Thoracic aorta (tissue), 2 donors: Measurements from ENCODE around the gene USP50. TPM values are rescaled to one million over a fixed set of nuclear protein-coding genes. Genes with fewer than 3 reads are reported as not detected.

Source experiments
- ATAC-seq: fragments of 150-250 bp; one replicate; pipeline ENCODE4 v1.8.0; 2017; ENCODE audit warnings: low read depth; ENCODE audit not compliant: insufficient number of reproducible peaks, low FRiP score
- DNase-seq: peaks from one replicate; pipeline ENCODE4 v3.0.0-alpha.2; 2020; ENCODE audit warnings: low spot score
- H3K27ac ChIP-seq, 2 donors: fragments of 200-600 bp; sonication (generic); 1 replicate in 1 of 2; 2 replicates in 1 of 2; pipeline ENCODE4 v1.5.1; 2016; ENCODE audit warnings: mild to moderate bottlenecking in 2 of 2, moderate library complexity in 2 of 2
- H3K27me3 ChIP-seq: fragments of 200-600 bp; sonication (generic); replicated peaks from 2 replicates; pipeline ENCODE4 v1.6.0; 2016; ENCODE audit warnings: mild to moderate bottlenecking; ENCODE audit not compliant: insufficient read depth
- H3K36me3 ChIP-seq: fragments of 200-600 bp; sonication (generic); one replicate; pipeline ENCODE4 v1.5.1; 2016
- H3K4me1 ChIP-seq, 2 donors: fragments of 200-600 bp; sonication (generic); 1 replicate in 1 of 2; 2 replicates in 1 of 2; pipeline versions ENCODE4 v1.5.1 to v1.6.0; 2016; ENCODE audit warnings: low read depth in 2 of 2, mild to moderate bottlenecking in 1 of 2; ENCODE audit not compliant: control insufficient read depth in 1 of 2
- H3K4me3 ChIP-seq: fragments of 200-600 bp; sonication (generic); 2 replicates; pipeline ENCODE4 v1.5.1; 2016; ENCODE audit warnings: mild to moderate bottlenecking
- H3K9me3 ChIP-seq: fragments of 200-600 bp; sonication (generic); 2 replicates; pipeline ENCODE4 v1.5.1; 2016
- total RNA-seq, 2 donors: library from RNA; depleted of rRNA; stranded (reverse); fragments of >200 nt; gene quantifications; one replicate each; pipeline versions ENCODE4 v1.1.0 to v1.2.3, GENCODE V29; 2016
- TF ChIP-seq, protein P1 (sequence below): fragments of 200-600 bp; sonication (generic); IDR thresholded peaks from one replicate; pipeline ENCODE4 v1.5.1; 2019; ENCODE audit warnings: antibody characterized with exemption

USP50 gene
- total RNA-seq, 2 donors from 2014 or later = not detected

DNA sequence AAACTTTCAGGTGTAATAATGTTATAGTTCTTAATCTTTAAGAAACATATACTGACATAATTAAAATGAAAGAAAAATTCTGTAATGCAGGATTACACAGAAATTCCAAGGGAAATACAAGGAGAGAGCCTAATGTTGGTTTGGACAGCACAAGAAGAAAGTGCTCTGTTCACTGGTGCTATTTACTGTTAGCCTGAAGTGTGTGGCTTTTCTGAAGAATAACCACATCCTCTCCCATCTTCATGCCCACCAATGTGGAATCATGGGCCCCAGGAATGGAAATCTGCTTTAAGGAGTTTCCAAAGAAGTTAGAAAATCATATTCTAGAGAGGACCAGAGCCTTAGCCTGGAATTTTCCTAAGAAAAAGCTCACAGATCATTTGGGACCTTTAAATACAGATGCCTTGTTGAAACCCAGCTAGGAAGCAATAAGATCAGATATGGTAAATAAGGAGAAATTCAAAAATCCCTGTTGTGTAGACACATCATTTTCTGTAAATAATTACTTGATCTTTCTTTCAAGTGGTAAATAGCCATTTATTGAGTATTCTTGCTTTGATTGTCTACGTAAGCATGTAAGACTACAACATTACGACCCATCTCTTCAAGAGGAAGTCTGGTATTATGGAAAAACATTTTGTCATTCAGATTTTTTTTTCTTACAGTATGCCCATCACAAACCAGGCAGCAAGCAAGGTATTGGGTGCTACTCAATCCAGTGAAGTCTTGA, 10.3 kb upstream of the USP50 start:
- TF ChIP-seq, protein P1, sequence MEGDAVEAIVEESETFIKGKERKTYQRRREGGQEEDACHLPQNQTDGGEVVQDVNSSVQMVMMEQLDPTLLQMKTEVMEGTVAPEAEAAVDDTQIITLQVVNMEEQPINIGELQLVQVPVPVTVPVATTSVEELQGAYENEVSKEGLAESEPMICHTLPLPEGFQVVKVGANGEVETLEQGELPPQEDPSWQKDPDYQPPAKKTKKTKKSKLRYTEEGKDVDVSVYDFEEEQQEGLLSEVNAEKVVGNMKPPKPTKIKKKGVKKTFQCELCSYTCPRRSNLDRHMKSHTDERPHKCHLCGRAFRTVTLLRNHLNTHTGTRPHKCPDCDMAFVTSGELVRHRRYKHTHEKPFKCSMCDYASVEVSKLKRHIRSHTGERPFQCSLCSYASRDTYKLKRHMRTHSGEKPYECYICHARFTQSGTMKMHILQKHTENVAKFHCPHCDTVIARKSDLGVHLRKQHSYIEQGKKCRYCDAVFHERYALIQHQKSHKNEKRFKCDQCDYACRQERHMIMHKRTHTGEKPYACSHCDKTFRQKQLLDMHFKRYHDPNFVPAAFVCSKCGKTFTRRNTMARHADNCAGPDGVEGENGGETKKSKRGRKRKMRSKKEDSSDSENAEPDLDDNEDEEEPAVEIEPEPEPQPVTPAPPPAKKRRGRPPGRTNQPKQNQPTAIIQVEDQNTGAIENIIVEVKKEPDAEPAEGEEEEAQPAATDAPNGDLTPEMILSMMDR = no peak
- Histone ChIP-seq H3K4me3 (no peak overlapping the region), H3K27me3 (no peaks in the 10 kb centered on the region), H3K4me1 (no peaks in the 10 kb centered on the region), H3K9me3 (no peaks in the 10 kb centered on the region), H3K36me3 (peaks cover 10% of the 10 kb centered on the region), H3K27ac (no peak overlapping the region)
- DNase-seq = no peak
- no peak for ATAC-seq

DNA sequence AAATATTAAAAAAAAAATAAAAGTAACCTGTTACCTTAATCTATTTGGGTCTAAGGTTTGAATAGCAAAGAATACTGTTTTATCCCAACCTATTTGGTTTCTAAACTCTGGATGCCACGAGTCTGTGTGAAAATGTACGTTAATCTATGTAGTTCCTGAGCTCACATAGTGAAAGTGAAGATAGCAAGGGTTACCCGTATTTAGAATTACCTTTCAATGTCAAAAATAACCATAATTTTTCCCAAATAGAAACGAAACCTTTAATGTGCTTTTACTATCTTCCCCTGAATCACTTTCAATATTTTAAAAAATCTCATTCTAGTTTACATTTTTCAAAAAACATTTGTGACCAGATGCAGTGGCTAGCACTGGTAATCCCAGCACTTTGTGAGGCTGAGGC, 5.8 kb upstream of the USP50 start:
- Histone ChIP-seq H3K9me3 (no peaks in the 10 kb centered on the region), H3K27me3 (no peaks in the 10 kb centered on the region), H3K4me3 (no peak overlapping the region), H3K36me3 (no peaks in the 10 kb centered on the region), H3K4me1 (no peaks in the 10 kb centered on the region), H3K27ac (no peak overlapping the region)
- ATAC-seq = no peak
- TF ChIP-seq, protein P1 = no peak
- DNase-seq = no peak

DNA sequence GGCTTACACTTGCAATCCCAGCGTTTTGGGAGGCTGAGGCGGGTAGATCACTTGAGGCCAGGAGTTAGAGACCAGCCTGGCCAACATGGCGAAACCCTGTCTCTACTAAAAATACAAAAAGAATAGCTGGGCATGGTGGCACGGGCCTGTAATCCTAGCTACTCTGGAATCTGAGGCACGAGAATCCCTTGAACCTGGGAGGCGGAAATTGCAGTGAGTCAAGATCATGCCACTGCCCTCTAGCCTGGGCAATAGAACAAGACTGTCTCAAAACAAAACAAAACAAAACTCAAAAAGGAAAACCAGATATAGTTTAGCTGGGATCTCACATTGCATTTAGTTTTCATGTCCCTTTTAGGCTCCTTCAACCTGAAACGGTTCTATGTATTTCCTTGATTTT, 2.9 kb upstream of the USP50 start:
- Histone ChIP-seq H3K9me3 (no peaks in the 10 kb centered on the region), H3K27ac (no peak overlapping the region), H3K4me3 (no peak overlapping the region), H3K4me1 (no peaks in the 10 kb centered on the region), H3K36me3 (no peaks in the 10 kb centered on the region), H3K27me3 (no peaks in the 10 kb centered on the region)
- TF ChIP-seq, protein P1 = no peak
- ATAC-seq = no peak
- no peak for DNase-seq

DNA sequence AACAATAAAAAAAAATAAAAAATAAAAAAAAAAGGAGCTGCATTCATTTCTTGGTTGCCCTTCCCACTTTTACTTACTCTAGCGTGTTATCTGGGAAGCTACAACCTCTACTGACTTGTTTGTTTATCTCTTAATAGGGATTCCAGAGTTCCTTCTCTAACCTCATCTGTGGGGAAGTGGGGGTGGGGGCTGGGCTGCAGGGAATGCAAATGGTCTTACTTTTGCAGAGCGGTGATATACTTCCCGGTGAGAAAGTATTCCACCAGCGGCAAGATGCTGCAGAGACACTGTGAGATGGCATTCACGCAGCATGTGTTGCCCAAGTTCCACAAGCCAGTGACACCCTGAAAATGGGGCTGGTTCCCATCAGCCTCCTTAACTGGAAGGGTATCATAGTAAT, 2.1 kb downstream of the USP50 start:
- Histone ChIP-seq H3K27me3 (no peaks in the 10 kb centered on the region), H3K4me3 (no peak overlapping the region), H3K4me1 (no peaks in the 10 kb centered on the region), H3K36me3 (no peaks in the 10 kb centered on the region), H3K27ac (no peak overlapping the region), H3K9me3 (no peaks in the 10 kb centered on the region)
- ATAC-seq = no peak
- TF ChIP-seq, protein P1 = no peak
- DNase-seq = no peak

DNA sequence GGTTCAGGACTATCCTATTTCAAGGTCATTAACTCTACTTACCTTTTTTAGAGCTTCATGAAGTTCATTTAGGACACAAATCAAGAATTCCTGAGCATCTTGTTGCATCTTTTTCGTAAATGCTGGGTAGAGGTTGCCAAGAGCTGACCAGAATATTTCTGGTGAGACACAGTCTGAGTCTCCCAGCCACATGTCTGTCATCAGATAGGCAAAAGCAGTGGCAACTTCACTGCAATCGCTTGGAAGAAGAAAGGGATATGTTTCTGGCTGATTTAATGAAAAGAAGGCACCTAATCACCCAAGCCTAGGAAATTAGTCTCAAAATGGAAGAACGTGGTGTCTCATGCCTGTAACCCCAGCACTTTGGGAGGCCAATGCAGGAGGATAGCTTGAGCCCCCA, 2.9 kb downstream of the USP50 start:
- no peak overlapping the region for H3K4me3 ChIP-seq
- DNase-seq (no peak), ATAC-seq (no peak)
- H3K4me1 ChIP-seq = no peaks in the 10 kb centered on the region
- no peak overlapping the region for H3K27ac ChIP-seq
- no peaks in the 10 kb centered on the region for H3K36me3 ChIP-seq
- TF ChIP-seq, protein P1 = no peak
- H3K27me3 ChIP-seq = no peaks in the 10 kb centered on the region
- H3K9me3 ChIP-seq = no peaks in the 10 kb centered on the region
